GM12875 (cell line): ENCODE results near the gene SPNS1.
"Not testable (repeated sequence)": the region's sequence is repeated elsewhere in the genome, so short reads cannot be mapped to it uniquely, and the experiment has no call there.

ENCODE experiments used
- H3K4me3 ChIP-seq: one replicate; pipeline ENCODE4 v1.5.1; 2011; ENCODE audit warnings: low read depth, low read length, control low read depth
- TF ChIP-seq, protein P1 (sequence below): IDR thresholded peaks from 2 replicates; pipeline ENCODE4 v1.5.1; 2011; ENCODE audit warnings: low read depth, mild to moderate bottlenecking, control low read depth, inconsistent platforms, low read length, moderate library complexity, borderline replicate concordance; ENCODE audit not compliant: insufficient read depth

SPNS1 gene

GRCh38 chr16:28938721-28939120, 35.9 kb upstream of the SPNS1 start:
- TF ChIP-seq, protein P1, sequence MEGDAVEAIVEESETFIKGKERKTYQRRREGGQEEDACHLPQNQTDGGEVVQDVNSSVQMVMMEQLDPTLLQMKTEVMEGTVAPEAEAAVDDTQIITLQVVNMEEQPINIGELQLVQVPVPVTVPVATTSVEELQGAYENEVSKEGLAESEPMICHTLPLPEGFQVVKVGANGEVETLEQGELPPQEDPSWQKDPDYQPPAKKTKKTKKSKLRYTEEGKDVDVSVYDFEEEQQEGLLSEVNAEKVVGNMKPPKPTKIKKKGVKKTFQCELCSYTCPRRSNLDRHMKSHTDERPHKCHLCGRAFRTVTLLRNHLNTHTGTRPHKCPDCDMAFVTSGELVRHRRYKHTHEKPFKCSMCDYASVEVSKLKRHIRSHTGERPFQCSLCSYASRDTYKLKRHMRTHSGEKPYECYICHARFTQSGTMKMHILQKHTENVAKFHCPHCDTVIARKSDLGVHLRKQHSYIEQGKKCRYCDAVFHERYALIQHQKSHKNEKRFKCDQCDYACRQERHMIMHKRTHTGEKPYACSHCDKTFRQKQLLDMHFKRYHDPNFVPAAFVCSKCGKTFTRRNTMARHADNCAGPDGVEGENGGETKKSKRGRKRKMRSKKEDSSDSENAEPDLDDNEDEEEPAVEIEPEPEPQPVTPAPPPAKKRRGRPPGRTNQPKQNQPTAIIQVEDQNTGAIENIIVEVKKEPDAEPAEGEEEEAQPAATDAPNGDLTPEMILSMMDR: no peak

DNA sequence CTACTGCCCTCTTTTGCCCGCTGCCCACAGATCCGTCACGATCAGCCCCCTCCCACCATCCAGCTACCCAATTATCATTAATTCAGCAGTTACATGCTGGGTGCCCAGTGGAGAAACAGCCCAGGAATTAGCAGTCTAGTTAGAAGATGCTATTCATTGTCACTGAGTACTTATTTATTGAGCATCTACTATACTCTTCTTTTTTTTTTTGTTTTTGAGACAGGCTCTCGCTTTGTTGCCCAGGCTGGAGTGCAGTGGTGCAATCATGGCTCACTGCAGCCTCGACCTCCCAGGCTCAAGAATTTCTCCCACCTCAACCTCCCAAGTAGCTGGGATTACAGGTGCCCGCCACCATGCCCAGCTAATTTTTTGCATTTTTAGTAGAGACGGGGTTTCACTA, 34.8 kb upstream of the SPNS1 start:
- H3K4me3 ChIP-seq: not testable (repeated sequence)

More at GRCh38 chr16:28938721-28939120, 35.9 kb upstream of the SPNS1 start:
- H3K4me3 ChIP-seq: no peak overlapping the region

DNA sequence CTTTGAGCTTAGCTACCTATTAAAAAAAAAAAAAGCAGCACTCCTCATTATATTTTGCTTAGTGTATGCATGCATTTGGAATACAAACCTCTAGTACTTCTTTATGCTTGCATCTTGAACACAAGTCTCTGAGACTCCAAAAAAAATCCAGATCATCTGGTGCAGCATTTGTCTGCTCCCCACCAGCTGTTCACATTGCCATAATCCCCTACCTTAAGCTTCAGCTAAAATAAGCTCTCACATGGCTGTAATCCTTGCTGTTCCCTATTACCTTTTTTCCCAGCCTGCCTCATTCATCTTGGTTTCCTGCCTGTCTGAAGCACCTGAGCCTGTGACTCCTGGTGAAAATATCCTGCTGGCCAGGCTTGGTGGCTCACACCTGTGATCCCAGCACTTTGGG, 31.3 kb upstream of the SPNS1 start:
- no peak overlapping the region for H3K4me3 ChIP-seq
- TF ChIP-seq, protein P1: no peak

GRCh38 chr16:28946681-28947080, 27.9 kb upstream of the SPNS1 start:
- TF ChIP-seq, protein P1: no peak
- H3K4me3 ChIP-seq: no peak overlapping the region

GRCh38 chr16:28950648-28951409, 23.7 kb upstream of the SPNS1 start, which contains the start of gene NFATC2IP:
Gene NFATC2IP (plus strand): TSS chr16:28950937. CDS start chr16:28951012, 75 bp downstream.
- TF ChIP-seq, protein P1: no peak
- H3K4me3 ChIP-seq: peak within 1 kb of the TSS; percentile 81

DNA sequence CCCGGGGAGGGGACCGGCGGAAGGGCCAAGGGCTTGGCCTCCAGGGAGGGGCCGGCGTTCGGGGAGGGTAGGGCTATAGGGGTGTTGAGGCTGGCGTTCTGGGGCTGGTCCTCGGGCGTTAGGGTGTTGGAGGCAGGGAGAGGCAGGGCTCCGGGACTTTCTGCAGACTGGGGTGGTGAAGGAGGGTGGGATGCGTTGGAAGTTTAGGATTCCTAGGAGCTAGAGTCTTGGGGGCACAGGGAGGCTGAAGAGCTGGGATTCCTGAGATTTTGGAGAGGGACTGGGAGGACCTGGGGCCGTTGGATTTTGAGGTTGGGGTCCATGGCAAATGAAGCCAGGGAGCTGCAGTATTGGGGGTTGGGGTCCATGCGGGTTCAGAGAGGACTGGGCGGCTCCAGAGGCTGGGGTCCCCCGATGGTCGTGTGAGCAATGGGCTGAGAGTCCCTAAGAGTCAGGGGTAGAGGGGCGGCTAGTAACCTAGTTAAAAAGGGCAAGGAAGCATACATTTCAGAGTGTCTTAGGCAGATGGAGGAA, 23.1 kb upstream of the SPNS1 start:
- TF ChIP-seq, protein P1: no peak
- peak overlapping the region; percentile 81 for H3K4me3 ChIP-seq

GRCh38 chr16:28958216-28958615, 16.4 kb upstream of the SPNS1 start:
- H3K4me3 ChIP-seq: no peak overlapping the region
- TF ChIP-seq, protein P1: no peak
